K562 (cell line): Measurements from ENCODE around the gene CEND1. TPM values are rescaled to one million over a fixed set of nuclear protein-coding genes. Genes with fewer than 3 reads are reported as not detected.
A peak's percentile ranks its signal among the peaks of the same experiment; 100 is the strongest.

ENCODE experiments used
- CBFA2T3 ChIP-seq: fragments of 450-650 bp; IDR thresholded peaks from 2 replicates; pipeline ENCODE4 v1.6.1; 2017
- CEBPB ChIP-seq: fragments of 450-650 bp; IDR thresholded peaks from 2 replicates; pipeline ENCODE4 v1.6.1; 2016; ENCODE audit warnings: missing genetic modification characterization, missing compliant biosample characterization
- CREB1 ChIP-seq, 2 experiments: sonication (generic) in 1 of 2; formaldehyde crosslinking in 1 of 2; IDR thresholded peaks; 2 replicates each; pipeline versions ENCODE4 v1.6.1 to v1.8.0; 2012 to 2022; ENCODE audit warnings: inconsistent platforms in 1 of 2, mild to moderate bottlenecking in 1 of 2, missing genetic modification reagents in 1 of 2, moderate library complexity in 1 of 2
- ELF1 ChIP-seq: fragments of 200-800 bp; sonication (Bioruptor generic); IDR thresholded peaks from 2 replicates; pipeline ENCODE4 v1.6.1; 2016; ENCODE audit warnings: missing genetic modification characterization, missing compliant biosample characterization
- EP400 ChIP-seq: fragments of 450-650 bp; IDR thresholded peaks from 2 replicates; pipeline ENCODE4 v1.6.1; 2017; ENCODE audit warnings: antibody characterized with exemption, mild to moderate bottlenecking, moderate library complexity
- ETS2 ChIP-seq: IDR thresholded peaks from 2 replicates; pipeline ENCODE4 v1.6.1; 2016; ENCODE audit warnings: borderline replicate concordance, missing genetic modification characterization, mild to moderate bottlenecking, moderate library complexity, missing compliant biosample characterization; ENCODE audit not compliant: poor library complexity, severe bottlenecking
- EWSR1 ChIP-seq: fragments of 450-650 bp; IDR thresholded peaks from 2 replicates; pipeline ENCODE4 v1.6.1; 2018; ENCODE audit warnings: borderline replicate concordance, mild to moderate bottlenecking, low read depth, moderate library complexity; ENCODE audit not compliant: partially characterized antibody
- HNRNPL ChIP-seq: fragments of 200-400 bp; formaldehyde crosslinking; IDR thresholded peaks from 2 replicates; pipeline ENCODE4 v1.6.1; 2017; ENCODE audit warnings: low read depth, mild to moderate bottlenecking, low read length
- JUND ChIP-seq, 2 experiments: IDR thresholded peaks; 2 replicates in 1 of 2; 3 replicates in 1 of 2; pipeline ENCODE4 v1.6.1; 2011; ENCODE audit warnings: borderline replicate concordance in 2 of 2, low read depth in 2 of 2, low read length in 2 of 2, improper control_type of control experiment in 1 of 2, missing biosample characterization in 1 of 2, missing genetic modification characterization in 1 of 2, missing genetic modification reagents in 1 of 2
- KDM1A ChIP-seq, 2 experiments: fragments of 450-650 bp; IDR thresholded peaks; 2 replicates each; pipeline ENCODE4 v1.6.1; 2016; ENCODE audit warnings: mild to moderate bottlenecking in 2 of 2
- MAFK ChIP-seq: IDR thresholded peaks from 2 replicates; pipeline ENCODE4 v1.6.1; 2011; ENCODE audit warnings: low read length, improper control_type of control experiment
- POLR2H ChIP-seq: IDR thresholded peaks from 2 replicates; pipeline ENCODE4 v1.6.1; 2016; ENCODE audit warnings: missing genetic modification characterization, low read depth, mild to moderate bottlenecking, control low read depth, missing compliant biosample characterization, moderate library complexity
- SPI1 ChIP-seq: IDR thresholded peaks from 2 replicates; pipeline ENCODE4 v1.6.1; 2011; ENCODE audit warnings: low read depth, low read length, control low read depth, borderline replicate concordance
- U2AF1 ChIP-seq: fragments of 200-400 bp; formaldehyde crosslinking; optimal IDR thresholded peaks from 2 replicates; pipeline ENCODE3; 2017; ENCODE audit warnings: mild to moderate bottlenecking, low read depth, low read length, moderate library complexity
- ZBED1 ChIP-seq: IDR thresholded peaks from 2 replicates; pipeline ENCODE4 v1.6.1; 2014
- ZNF280B ChIP-seq: fragments of 250-450 bp; sonication (Bioruptor Pico); IDR thresholded peaks from 2 replicates; pipeline ENCODE4 v1.5.1; 2021; ENCODE audit warnings: mild to moderate bottlenecking
- ZNF780A ChIP-seq: fragments of 250-450 bp; sonication (Bioruptor Pico); IDR thresholded peaks from 2 replicates; pipeline ENCODE4 v1.5.0; 2021; ENCODE audit warnings: mild to moderate bottlenecking
- ZNF79 ChIP-seq: fragments of 250-450 bp; sonication (Bioruptor Pico); IDR thresholded peaks from 2 replicates; pipeline ENCODE4 v1.4.0; 2020; ENCODE audit warnings: low read depth, mild to moderate bottlenecking, moderate library complexity
- polyA plus RNA-seq, 8 experiments: library from polyadenylated mRNA; depleted of rRNA in 4 of 8; stranded (reverse) in 5 of 8; unstranded in 3 of 8; fragments of >200 nt; fragmentation: Nextera tagmentation in 2 of 8; fragmentation: Illumina TruSeq in 1 of 8; extraction: Ambion mirVana in 2 of 8; extraction: Trizol in 1 of 8; gene quantifications; 2 replicates each; pipeline versions ENCODE4 v1.2.1 to v1.2.3, GENCODE V29; 2011 to 2014; ENCODE audit warnings: inconsistent platforms in 1 of 8, missing spikeins in 1 of 8
- total RNA-seq, 7 experiments: library from RNA; depleted of rRNA in 6 of 7; stranded (reverse); fragments of >200 nt in 6 of 7; fragmentation: Illumina TruSeq in 2 of 7; extraction: Trizol in 2 of 7; gene quantifications; 2 replicates each; pipeline versions ENCODE4 v1.2.1 to v1.2.3, GENCODE V29; 2011 to 2021; ENCODE audit warnings: low replicate concordance in 1 of 7
- TF ChIP-seq, protein P1 (sequence below), 2 experiments: IDR thresholded peaks; 2 replicates each; pipeline ENCODE4 v1.6.1; 2011; ENCODE audit warnings: borderline replicate concordance in 1 of 2, control low read depth in 1 of 2, low read depth in 1 of 2, low read length in 1 of 2, mild to moderate bottlenecking in 1 of 2, mixed read lengths in 1 of 2, moderate library complexity in 1 of 2; ENCODE audit not compliant: insufficient read depth in 1 of 2, insufficient read length in 1 of 2, poor library complexity in 1 of 2, severe bottlenecking in 1 of 2; ENCODE audit errors: extremely low read depth in 1 of 2
- TF ChIP-seq, protein P2 (sequence below): fragments of 250-450 bp; sonication (Bioruptor Pico); IDR thresholded peaks from 2 replicates; pipeline ENCODE4 v1.8.0; 2022; ENCODE audit warnings: moderate library complexity, mild to moderate bottlenecking, inconsistent platforms
- TF ChIP-seq, protein P3 (sequence below): sonication (generic); formaldehyde crosslinking; IDR thresholded peaks from 2 replicates; pipeline ENCODE4 v1.8.1; 2023; ENCODE audit warnings: mild to moderate bottlenecking, missing genetic modification reagents, moderate library complexity

Gene CEND1
- total and polyA plus RNA-seq, 9 of the 15 experiments (the other 6 are each of a cell fraction or from before 2014, with no cell fraction given) = 0.13 to 0.18 (median 0.16) TPM; not detected in 6

DNA sequence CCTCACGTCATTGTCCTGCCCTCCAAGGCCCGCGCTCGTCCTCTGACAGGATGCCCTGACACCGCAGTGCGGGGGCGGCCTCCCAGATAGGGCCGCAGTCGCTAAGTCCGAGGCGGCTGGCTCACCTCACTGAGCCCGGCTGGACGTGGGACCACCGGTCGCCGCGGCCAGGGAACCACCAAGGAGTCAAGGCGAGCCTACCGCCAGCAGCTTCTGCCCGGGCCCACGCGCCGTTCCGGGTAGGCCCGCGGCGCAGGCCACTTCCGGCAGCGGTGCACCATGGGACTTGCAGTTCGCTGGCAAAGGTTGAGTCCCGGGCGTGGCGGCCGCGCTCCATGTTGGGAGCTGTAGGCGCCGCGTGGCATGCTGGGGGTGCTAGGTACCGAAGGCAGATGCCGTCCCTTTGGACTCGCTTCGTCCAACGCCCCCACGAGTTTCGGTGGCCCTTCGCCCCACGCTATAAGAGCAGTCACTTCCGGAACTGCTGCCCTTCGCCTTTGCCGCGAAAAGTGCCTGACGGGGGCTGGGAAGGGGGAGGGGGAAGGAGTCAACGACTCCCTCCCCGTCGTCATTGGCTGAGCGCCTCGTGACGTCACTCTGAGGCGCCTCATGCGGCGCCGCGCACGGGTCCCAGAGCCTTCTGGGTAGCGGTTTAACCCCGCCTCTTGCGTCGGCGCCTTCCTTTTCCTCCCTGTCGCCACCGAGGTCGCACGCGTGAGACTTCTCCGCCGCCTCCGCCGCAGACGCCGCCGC lies 19.6 kb upstream of the CEND1 start, which contains the start of gene RPLP2 (continued):
- TF ChIP-seq EWSR1 (no peak), MAFK (no peak; the same call in 1 of the 2 replicates), ELF1 (tag) (peak; percentile 97), ZNF79 (CRISPR knock-in tag) (no peak), ETS2 (no peak), ZNF780A (CRISPR knock-in tag) (no peak), ZBED1 (peak; percentile 67; the same call in 1 of the 2 replicates), KDM1A (IDR thresholded peaks at IDR 0.05) (peak in 1 of 2 experiments; percentile 75; a peak in 1 of 4 replicates), POLR2H (tag) (peak; percentile 78), CEBPB (tag) (no peak), JUND (IDR thresholded peaks at IDR 0.05; ENCODE audit: borderline replicate concordance, low read depth, low read length) (peak; percentile 76), JUND (tag; IDR thresholded peaks at IDR 0.05; ENCODE audit: borderline replicate concordance, low read depth, low read length) (no peak; the same call in 1 of the 3 replicates), CREB1 (IDR thresholded peaks at IDR 0.05) (peak; percentile 99), CREB1 (CRISPR knock-in tag; IDR thresholded peaks at IDR 0.05) (peak; percentile 99), ZNF280B (CRISPR knock-in tag) (no peak), EP400 (peak; percentile 99), HNRNPL (peak; percentile 90), U2AF1 (peak; percentile 74), SPI1 (peak; percentile 43), CBFA2T3 (no peak)
- TF ChIP-seq, protein P1, sequence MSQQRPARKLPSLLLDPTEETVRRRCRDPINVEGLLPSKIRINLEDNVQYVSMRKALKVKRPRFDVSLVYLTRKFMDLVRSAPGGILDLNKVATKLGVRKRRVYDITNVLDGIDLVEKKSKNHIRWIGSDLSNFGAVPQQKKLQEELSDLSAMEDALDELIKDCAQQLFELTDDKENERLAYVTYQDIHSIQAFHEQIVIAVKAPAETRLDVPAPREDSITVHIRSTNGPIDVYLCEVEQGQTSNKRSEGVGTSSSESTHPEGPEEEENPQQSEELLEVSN (IDR thresholded peaks at IDR 0.05; ENCODE audit: borderline replicate concordance in 1 of 2, extremely low read depth in 1 of 2, insufficient read depth in 1 of 2, insufficient read length in 1 of 2, low read depth in 1 of 2, low read length in 1 of 2, poor library complexity in 1 of 2, severe bottlenecking in 1 of 2) = peak; percentile 77 to 89
- TF ChIP-seq, protein P2, sequence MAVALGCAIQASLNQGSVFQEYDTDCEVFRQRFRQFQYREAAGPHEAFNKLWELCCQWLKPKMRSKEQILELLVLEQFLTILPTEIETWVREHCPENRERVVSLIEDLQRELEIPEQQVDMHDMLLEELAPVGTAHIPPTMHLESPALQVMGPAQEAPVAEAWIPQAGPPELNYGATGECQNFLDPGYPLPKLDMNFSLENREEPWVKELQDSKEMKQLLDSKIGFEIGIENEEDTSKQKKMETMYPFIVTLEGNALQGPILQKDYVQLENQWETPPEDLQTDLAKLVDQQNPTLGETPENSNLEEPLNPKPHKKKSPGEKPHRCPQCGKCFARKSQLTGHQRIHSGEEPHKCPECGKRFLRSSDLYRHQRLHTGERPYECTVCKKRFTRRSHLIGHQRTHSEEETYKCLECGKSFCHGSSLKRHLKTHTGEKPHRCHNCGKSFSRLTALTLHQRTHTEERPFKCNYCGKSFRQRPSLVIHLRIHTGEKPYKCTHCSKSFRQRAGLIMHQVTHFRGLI (CRISPR knock-in tag) = no peak
- TF ChIP-seq, protein P3, sequence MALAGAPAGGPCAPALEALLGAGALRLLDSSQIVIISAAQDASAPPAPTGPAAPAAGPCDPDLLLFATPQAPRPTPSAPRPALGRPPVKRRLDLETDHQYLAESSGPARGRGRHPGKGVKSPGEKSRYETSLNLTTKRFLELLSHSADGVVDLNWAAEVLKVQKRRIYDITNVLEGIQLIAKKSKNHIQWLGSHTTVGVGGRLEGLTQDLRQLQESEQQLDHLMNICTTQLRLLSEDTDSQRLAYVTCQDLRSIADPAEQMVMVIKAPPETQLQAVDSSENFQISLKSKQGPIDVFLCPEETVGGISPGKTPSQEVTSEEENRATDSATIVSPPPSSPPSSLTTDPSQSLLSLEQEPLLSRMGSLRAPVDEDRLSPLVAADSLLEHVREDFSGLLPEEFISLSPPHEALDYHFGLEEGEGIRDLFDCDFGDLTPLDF (CRISPR knock-in tag) = peak; percentile 5
